Neural crest cell (in vitro differentiated cells): ENCODE data around the gene UBE2N. TPM values are rescaled to one million over a fixed set of nuclear protein-coding genes. Genes with fewer than 3 reads are reported as not detected.

Experiments used
- DNase-seq: peaks from one replicate; pipeline ENCODE4 v3.0.0; 2021; ENCODE audit warnings: low read depth, mixed read lengths, low spot score
- H3K27ac Mint-ChIP-seq: one replicate; pipeline ENCODE4 v1.8.0; 2021; ENCODE audit warnings: mild to moderate bottlenecking, mixed read lengths; ENCODE audit not compliant: unreplicated experiment
- H3K27me3 Mint-ChIP-seq: 2 replicates; pipeline ENCODE4 v1.8.0; 2021; ENCODE audit warnings: low read depth, mild to moderate bottlenecking, mixed read lengths
- H3K36me3 Mint-ChIP-seq: 2 replicates; pipeline ENCODE4 v1.8.0; 2021; ENCODE audit warnings: low read depth, mild to moderate bottlenecking, mixed read lengths
- H3K4me1 Mint-ChIP-seq: 2 replicates; pipeline ENCODE4 v1.8.0; 2021; ENCODE audit warnings: mixed read lengths
- H3K4me3 Mint-ChIP-seq: one replicate; pipeline ENCODE4 v1.8.0; 2021; ENCODE audit warnings: mild to moderate bottlenecking, mixed read lengths
- H3K9me3 Mint-ChIP-seq: 2 replicates; pipeline ENCODE4 v1.8.0; 2021; ENCODE audit warnings: mixed read lengths
- total RNA-seq: library from RNA; stranded (reverse); gene quantifications from 2 replicates; pipeline ENCODE4 v1.2.1, GENCODE V29; 2021
- TF ChIP-seq, protein P1 (sequence below): fragments of 200-600 bp; sonication (generic); conservative IDR thresholded peaks from 2 replicates; pipeline ENCODE4 v1.5.0; 2021; ENCODE audit warnings: antibody characterized with exemption, mild to moderate bottlenecking

Gene UBE2N
- total RNA-seq, 1 donor from 2014 or later, result 176 TPM

GRCh38 chr12:93451423-93452158, 9.8 kb upstream of the UBE2N start:
- Mint-ChIP-seq H3K27ac (no peak overlapping the region), H3K4me3 (no peak overlapping the region)

DNA sequence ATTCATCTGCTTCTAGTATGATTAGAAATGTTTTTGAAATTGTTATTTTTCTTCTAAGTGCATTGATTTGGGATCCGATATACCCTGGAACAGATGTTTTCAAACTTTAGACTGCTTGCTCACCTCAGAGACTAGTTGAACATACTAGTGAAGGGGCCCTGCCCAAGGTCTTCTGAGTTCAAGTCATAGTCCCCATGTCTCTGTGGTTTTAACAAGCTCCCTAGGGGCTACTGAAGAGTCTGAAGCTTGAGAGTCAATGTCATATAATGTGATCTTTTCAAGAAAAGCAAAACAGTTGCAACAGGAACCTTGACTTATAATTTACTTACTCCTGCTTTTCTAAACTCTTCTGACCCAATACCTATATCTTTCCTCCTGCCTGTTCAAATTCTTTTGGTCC, 7.5 kb upstream of the UBE2N start:
- H3K36me3 Mint-ChIP-seq, result no peaks in the 10 kb centered on the region
- TF ChIP-seq, protein P1, sequence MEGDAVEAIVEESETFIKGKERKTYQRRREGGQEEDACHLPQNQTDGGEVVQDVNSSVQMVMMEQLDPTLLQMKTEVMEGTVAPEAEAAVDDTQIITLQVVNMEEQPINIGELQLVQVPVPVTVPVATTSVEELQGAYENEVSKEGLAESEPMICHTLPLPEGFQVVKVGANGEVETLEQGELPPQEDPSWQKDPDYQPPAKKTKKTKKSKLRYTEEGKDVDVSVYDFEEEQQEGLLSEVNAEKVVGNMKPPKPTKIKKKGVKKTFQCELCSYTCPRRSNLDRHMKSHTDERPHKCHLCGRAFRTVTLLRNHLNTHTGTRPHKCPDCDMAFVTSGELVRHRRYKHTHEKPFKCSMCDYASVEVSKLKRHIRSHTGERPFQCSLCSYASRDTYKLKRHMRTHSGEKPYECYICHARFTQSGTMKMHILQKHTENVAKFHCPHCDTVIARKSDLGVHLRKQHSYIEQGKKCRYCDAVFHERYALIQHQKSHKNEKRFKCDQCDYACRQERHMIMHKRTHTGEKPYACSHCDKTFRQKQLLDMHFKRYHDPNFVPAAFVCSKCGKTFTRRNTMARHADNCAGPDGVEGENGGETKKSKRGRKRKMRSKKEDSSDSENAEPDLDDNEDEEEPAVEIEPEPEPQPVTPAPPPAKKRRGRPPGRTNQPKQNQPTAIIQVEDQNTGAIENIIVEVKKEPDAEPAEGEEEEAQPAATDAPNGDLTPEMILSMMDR, result no peak
- H3K9me3 Mint-ChIP-seq, result no peaks in the 10 kb centered on the region
- no peaks in the 10 kb centered on the region for H3K27me3 Mint-ChIP-seq
- H3K4me3 Mint-ChIP-seq, result no peak overlapping the region
- no peak overlapping the region for H3K27ac Mint-ChIP-seq
- H3K4me1 Mint-ChIP-seq, result no peaks in the 10 kb centered on the region
- DNase-seq, result no peak

More at GRCh38 chr12:93451423-93452158, 9.8 kb upstream of the UBE2N start:
- TF ChIP-seq, protein P1, result no peak
- H3K27me3 Mint-ChIP-seq, result peaks cover 2% of the 10 kb centered on the region
- H3K9me3 Mint-ChIP-seq, result no peaks in the 10 kb centered on the region
- no peaks in the 10 kb centered on the region for H3K36me3 Mint-ChIP-seq
- no peak for DNase-seq
- H3K4me1 Mint-ChIP-seq, result no peaks in the 10 kb centered on the region

- Mint-ChIP-seq H3K4me1 (no peaks in the 10 kb centered on the region), H3K9me3 (no peaks in the 10 kb centered on the region), H3K27ac (no peak overlapping the region), H3K36me3 (no peaks in the 10 kb centered on the region), H3K4me3 (no peak overlapping the region), H3K27me3 (no peaks in the 10 kb centered on the region)
- TF ChIP-seq, protein P1, result no peak
- DNase-seq, result no peak
These were observed 7.0 kb upstream of the UBE2N start for GRCh38 chr12:93448796-93449195.

- H3K9me3 Mint-ChIP-seq, result no peaks in the 10 kb centered on the region
- TF ChIP-seq, protein P1, result no peak
- no peaks in the 10 kb centered on the region for H3K36me3 Mint-ChIP-seq
- no peak overlapping the region for H3K27ac Mint-ChIP-seq
- H3K27me3 Mint-ChIP-seq, result no peaks in the 10 kb centered on the region
- H3K4me1 Mint-ChIP-seq, result peaks cover 7% of the 10 kb centered on the region
- peak overlapping the region; percentile 3 for H3K4me3 Mint-ChIP-seq
- no peak for DNase-seq
These were observed 6.0 kb upstream of the UBE2N start for GRCh38 chr12:93447555-93448290.

DNA sequence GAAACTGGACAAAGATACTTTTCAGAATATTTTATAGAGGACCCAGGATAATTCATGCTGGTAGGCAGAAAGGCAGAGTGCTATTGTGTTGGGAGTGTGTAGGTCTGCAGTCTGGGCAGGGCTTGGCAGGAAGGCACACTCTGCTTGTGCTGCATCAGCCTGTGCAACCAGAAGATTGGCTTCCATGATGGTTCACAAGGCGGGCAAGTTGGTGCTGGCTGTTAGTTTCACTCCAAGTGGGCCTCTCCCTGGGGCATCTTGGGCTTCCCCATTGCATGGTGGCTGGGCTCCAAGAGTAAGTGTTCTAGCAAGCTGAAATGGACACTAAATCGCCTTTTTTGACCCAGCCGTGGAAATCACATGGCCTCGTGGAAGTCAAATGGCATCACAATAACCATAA, 1.8 kb upstream of the UBE2N start:
- Mint-ChIP-seq H3K36me3 (no peaks in the 10 kb centered on the region), H3K9me3 (no peaks in the 10 kb centered on the region), H3K4me3 (peak overlapping the region; percentile 96), H3K4me1 (peaks cover 33% of the 10 kb centered on the region), H3K27ac (no peak overlapping the region), H3K27me3 (no peaks in the 10 kb centered on the region)
- TF ChIP-seq, protein P1, result no peak
- DNase-seq, result no peak
